ENCODE measurements around the gene LEKR1.

The LEKR1 gene

GRCh38 chr3:156978481-156978961 is 152.4 kb downstream of the LEKR1 start:
- no peak for TF ChIP-seq GATA1 (IDR thresholded peaks at IDR 0.05; ENCODE audit: low read depth, low read length)
- TF ChIP-seq POLR2A (IDR thresholded peaks at IDR 0.05; ENCODE audit: low read length) = no peak
- DNase-seq = no peak

GRCh38 chr3:156981005-156981404 is 154.9 kb downstream of the LEKR1 start:
- TF ChIP-seq GATA1 (IDR thresholded peaks at IDR 0.05; ENCODE audit: low read depth, low read length) (no peak), POLR2A (IDR thresholded peaks at IDR 0.05; ENCODE audit: low read length) (no peak)

GRCh38 chr3:156983559-156983958 is 157.4 kb downstream of the LEKR1 start:
- TF ChIP-seq POLR2A (IDR thresholded peaks at IDR 0.05; ENCODE audit: low read length) (no peak), GATA1 (IDR thresholded peaks at IDR 0.05; ENCODE audit: low read depth, low read length) (no peak)
- no peak for DNase-seq

More at GRCh38 chr3:156981005-156981404, 154.9 kb downstream of the LEKR1 start:
- no peak for DNase-seq

- TF ChIP-seq POLR2A (IDR thresholded peaks at IDR 0.05; ENCODE audit: low read length) (no peak), GATA1 (IDR thresholded peaks at IDR 0.05; ENCODE audit: low read depth, low read length) (no peak)
- DNase-seq = no peak
Measured at GRCh38 chr3:156985711-156986110, 159.6 kb downstream of the LEKR1 start.

- TF ChIP-seq POLR2A (IDR thresholded peaks at IDR 0.05; ENCODE audit: low read length) (no peak), GATA1 (IDR thresholded peaks at IDR 0.05; ENCODE audit: low read depth, low read length) (no peak)
- no peak for DNase-seq
Measured at GRCh38 chr3:156987946-156988345, 161.8 kb downstream of the LEKR1 start.

GRCh38 chr3:156997351-156997750 is 171.2 kb downstream of the LEKR1 start:
- TF ChIP-seq GATA1 (IDR thresholded peaks at IDR 0.05; ENCODE audit: low read depth, low read length) (no peak), POLR2A (IDR thresholded peaks at IDR 0.05; ENCODE audit: low read length) (no peak)
- DNase-seq = no peak

DNA sequence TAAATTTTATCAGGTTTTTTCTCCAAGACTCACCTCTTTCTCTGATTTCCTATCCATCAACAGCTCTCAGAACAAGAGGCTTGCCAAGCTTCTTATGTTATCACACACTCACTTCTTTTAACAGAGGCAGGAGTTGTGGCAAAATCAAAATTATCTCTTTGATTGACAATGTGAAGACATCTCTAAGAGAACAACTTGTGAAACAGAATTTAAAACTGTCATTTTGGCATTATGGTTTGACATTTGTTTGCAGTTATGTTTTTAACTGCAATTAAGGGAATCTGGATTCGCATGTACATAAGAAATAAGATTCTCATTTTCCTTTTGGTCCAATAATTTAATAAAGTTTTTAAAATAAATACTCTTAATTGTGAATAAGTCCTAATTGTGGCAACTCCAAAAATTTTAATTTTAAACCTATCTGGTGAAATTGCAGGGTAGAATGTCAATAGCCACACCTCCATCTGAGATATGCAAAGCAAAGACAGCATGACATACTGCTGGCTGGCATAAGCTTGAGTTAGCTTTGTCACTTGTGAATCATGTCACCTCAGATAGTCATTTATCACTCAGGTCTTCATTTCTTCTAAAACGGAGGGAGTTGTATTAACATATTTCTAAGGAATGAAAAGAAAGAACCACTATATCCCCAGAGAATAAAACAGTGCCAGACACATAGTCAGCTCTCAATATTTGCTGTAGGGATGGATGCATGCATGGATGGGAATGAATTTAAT is 175.2 kb downstream of the LEKR1 start:
- TF ChIP-seq POLR2A (IDR thresholded peaks at IDR 0.05; ENCODE audit: low read length) (no peak), GATA1 (IDR thresholded peaks at IDR 0.05; ENCODE audit: low read depth, low read length) (no peak)
- no peak for DNase-seq

- no peak for DNase-seq
- TF ChIP-seq POLR2A (IDR thresholded peaks at IDR 0.05; ENCODE audit: low read length) = no peak
- TF ChIP-seq GATA1 (IDR thresholded peaks at IDR 0.05; ENCODE audit: low read depth, low read length) = no peak
Measured at GRCh38 chr3:157021679-157022078, 195.5 kb downstream of the LEKR1 start.

DNA sequence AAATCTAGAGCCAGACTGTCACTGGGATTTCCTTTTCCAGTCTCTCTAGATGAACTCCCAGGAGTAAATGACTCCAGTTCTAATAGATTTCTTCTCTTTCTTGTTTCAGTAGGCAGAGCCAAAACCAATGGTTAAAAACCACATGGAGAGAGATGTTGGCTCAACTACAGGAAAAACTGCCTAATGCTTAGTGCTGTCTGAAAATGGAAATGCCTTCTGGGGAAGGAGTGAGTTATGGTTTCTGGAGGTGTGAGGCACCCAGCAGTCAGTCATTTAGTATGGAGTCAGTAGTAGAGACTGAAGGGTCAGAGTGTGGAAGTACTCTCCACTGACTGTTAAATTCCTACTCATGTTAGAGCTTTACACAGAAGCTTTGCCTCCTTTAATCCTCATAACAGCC is 197.1 kb downstream of the LEKR1 start:
- no peak for DNase-seq

GRCh38 chr3:157026091-157026490 is 199.9 kb downstream of the LEKR1 start:
- no peak for DNase-seq
- TF ChIP-seq GATA1 (IDR thresholded peaks at IDR 0.05; ENCODE audit: low read depth, low read length) (no peak), POLR2A (IDR thresholded peaks at IDR 0.05; ENCODE audit: low read length) (no peak)

More for the DNA sequence above, 197.1 kb downstream of the LEKR1 start:
- no peak for TF ChIP-seq GATA1 (IDR thresholded peaks at IDR 0.05; ENCODE audit: low read depth, low read length)
- TF ChIP-seq POLR2A (IDR thresholded peaks at IDR 0.05; ENCODE audit: low read length) = no peak

DNA sequence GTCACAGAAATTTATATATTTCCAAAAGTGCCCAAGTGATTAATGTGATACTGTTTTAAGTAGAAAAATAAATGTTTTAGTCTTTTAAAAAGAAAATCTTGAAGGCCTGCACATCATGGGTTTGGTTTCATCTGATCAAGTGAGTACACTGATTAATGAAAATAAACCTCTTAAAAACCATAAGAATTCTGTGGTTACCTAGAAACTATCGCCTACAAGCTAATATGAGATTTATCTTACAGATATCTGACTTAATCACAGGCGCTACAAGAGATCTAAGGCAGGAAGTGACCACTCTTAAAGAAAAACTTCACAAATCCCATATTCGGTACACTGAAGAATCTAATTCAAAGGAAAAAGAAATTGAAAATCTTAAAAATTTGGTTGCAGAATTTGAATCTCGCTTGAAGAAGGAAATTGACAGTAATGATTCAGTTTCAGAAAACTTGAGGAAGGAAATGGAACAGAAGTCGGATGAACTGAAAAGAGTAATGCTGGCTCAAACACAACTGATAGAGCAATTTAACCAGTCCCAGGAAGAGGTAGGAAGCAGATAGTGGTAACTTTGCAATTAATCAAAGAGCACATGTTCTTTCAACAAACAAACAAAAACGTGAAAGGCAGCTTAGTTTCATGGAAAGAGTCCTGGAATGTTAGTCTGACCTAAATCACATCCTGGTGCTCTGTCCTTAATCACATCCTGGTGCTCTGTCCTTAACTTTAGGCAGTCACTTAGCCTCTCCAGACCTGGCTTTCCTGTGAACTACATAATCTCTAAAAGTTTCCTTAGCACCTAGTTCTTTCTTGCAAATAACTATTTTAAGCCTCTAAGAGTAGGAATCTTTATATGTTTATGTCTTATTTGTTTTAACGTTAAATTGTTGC is 201.9 kb downstream of the LEKR1 start:
- DNase-seq = no peak
- TF ChIP-seq POLR2A (IDR thresholded peaks at IDR 0.05; ENCODE audit: low read length) (no peak), GATA1 (IDR thresholded peaks at IDR 0.05; ENCODE audit: low read depth, low read length) (no peak)

GRCh38 chr3:157029365-157029790 is 203.2 kb downstream of the LEKR1 start:
- TF ChIP-seq GATA1 (IDR thresholded peaks at IDR 0.05; ENCODE audit: low read depth, low read length) (no peak), POLR2A (IDR thresholded peaks at IDR 0.05; ENCODE audit: low read length) (no peak)
- DNase-seq = no peak

- TF ChIP-seq POLR2A (IDR thresholded peaks at IDR 0.05; ENCODE audit: low read length) (no peak), GATA1 (IDR thresholded peaks at IDR 0.05; ENCODE audit: low read depth, low read length) (no peak)
- no peak for DNase-seq
Measured at GRCh38 chr3:157030712-157031111, 204.6 kb downstream of the LEKR1 start.

GRCh38 chr3:157033001-157033400 is 206.8 kb downstream of the LEKR1 start:
- no peak for DNase-seq
- TF ChIP-seq POLR2A (IDR thresholded peaks at IDR 0.05; ENCODE audit: low read length) (no peak), GATA1 (IDR thresholded peaks at IDR 0.05; ENCODE audit: low read depth, low read length) (no peak)

Data from erythroblast (primary cell).